Activated naive CD4-positive, alpha-beta T cell treated with anti-CD3 and anti-CD28 coated beads for 36 hours (primary cell): ENCODE measurements around the gene MREG. TPM values are rescaled to one million over a fixed set of nuclear protein-coding genes. Genes with fewer than 3 reads are reported as not detected.
"Not testable (repeated sequence)": the region's sequence is repeated elsewhere in the genome, so short reads cannot be mapped to it uniquely, and the experiment has no call there.

ENCODE experiments used
- CTCF ChIA-PET: fragments of 350-600 bp; sonication (Branson Sonifier 250); formaldehyde crosslinking; loops from one replicate; lab custom pipeline; 2021; ENCODE audit warnings: antibody characterized with exemption; lab: Charles Lee
- DNase-seq: peaks from one replicate; pipeline ENCODE4 v3.0.0-alpha.2; 2020
- H3K27ac Mint-ChIP-seq: one replicate; pipeline ENCODE4 v1.8.0; 2021; ENCODE audit warnings: mild to moderate bottlenecking, mixed read lengths
- H3K27me3 Mint-ChIP-seq: one replicate; pipeline ENCODE4 v1.8.0; 2021; ENCODE audit warnings: low read depth, mixed read lengths
- H3K36me3 Mint-ChIP-seq: one replicate; pipeline ENCODE4 v1.8.0; 2021; ENCODE audit warnings: low read depth, mixed read lengths
- H3K4me1 Mint-ChIP-seq: one replicate; pipeline ENCODE4 v1.8.0; 2021; ENCODE audit warnings: low read depth, mixed read lengths
- H3K4me3 Mint-ChIP-seq: one replicate; pipeline ENCODE4 v1.8.0; 2021; ENCODE audit warnings: mild to moderate bottlenecking, moderate library complexity, mixed read lengths
- H3K9me3 Mint-ChIP-seq: one replicate; pipeline ENCODE4 v1.8.0; 2021; ENCODE audit warnings: mixed read lengths
- intact Hi-C: fragments of 100-400 bp; cut with micrococcal nuclease; formaldehyde crosslinking; loops from one replicate; pipeline ENCODE4 v1.15.1; 2023
- total RNA-seq, 2 experiments: library from RNA; stranded (reverse); gene quantifications; one replicate each; pipeline ENCODE4 v1.2.3, GENCODE V29; 2021

MREG gene
- total RNA-seq, 2 experiments from 2014 or later = 3.1 to 3.9 TPM

GRCh38 chr2:215968499-215968898 is 44.9 kb downstream of the MREG start:
- Mint-ChIP-seq H3K27ac (no peak overlapping the region), H3K4me3 (no peak overlapping the region), H3K36me3 (peaks cover 15% of the 10 kb centered on the region), H3K9me3 (peaks cover 3% of the 10 kb centered on the region), H3K27me3 (no peaks in the 10 kb centered on the region), H3K4me1 (peaks cover 24% of the 10 kb centered on the region)
- DNase-seq = no peak
- intact Hi-C loops = no loop called here
- CTCF ChIA-PET = interaction anchor here (0.7 to 1.0 kb wide), 3 partner anchors 18 to 38 kb away, joined by 3 read pairs; no protein-coding TSS in a partner anchor

GRCh38 chr2:215967590-215968378 is 45.6 kb downstream of the MREG start:
- no peaks in the 10 kb centered on the region for H3K27me3 Mint-ChIP-seq
- H3K27ac Mint-ChIP-seq = no peak overlapping the region
- peaks cover 9% of the 10 kb centered on the region for H3K36me3 Mint-ChIP-seq
- CTCF ChIA-PET = interaction anchor here (0.7 to 1.0 kb wide), 2 partner anchors 18 to 37 kb away, joined by 3 read pairs; no protein-coding TSS in a partner anchor
- H3K4me3 Mint-ChIP-seq = no peak overlapping the region
- intact Hi-C loops = no loop called here
- peaks cover 24% of the 10 kb centered on the region for H3K4me1 Mint-ChIP-seq
- no peak for DNase-seq
- H3K9me3 Mint-ChIP-seq = peaks cover 3% of the 10 kb centered on the region

- no peak overlapping the region for H3K27ac Mint-ChIP-seq
- peaks cover 24% of the 10 kb centered on the region for H3K4me1 Mint-ChIP-seq
- intact Hi-C loops = no loop called here
- peaks cover 3% of the 10 kb centered on the region for H3K9me3 Mint-ChIP-seq
- peaks cover 9% of the 10 kb centered on the region for H3K36me3 Mint-ChIP-seq
- H3K4me3 Mint-ChIP-seq = no peak overlapping the region
- H3K27me3 Mint-ChIP-seq = no peaks in the 10 kb centered on the region
- CTCF ChIA-PET = interaction anchor here (0.7 kb wide), 1 partner anchor 173 kb away, joined by 3 read pairs; no protein-coding TSS in a partner anchor
- DNase-seq = no peak
Measured at GRCh38 chr2:215966951-215967350, 46.4 kb downstream of the MREG start.

- Mint-ChIP-seq H3K36me3 (peaks cover 9% of the 10 kb centered on the region), H3K9me3 (peaks cover 3% of the 10 kb centered on the region), H3K4me1 (peaks cover 24% of the 10 kb centered on the region), H3K27ac (no peak overlapping the region), H3K27me3 (no peaks in the 10 kb centered on the region), H3K4me3 (no peak overlapping the region)
- intact Hi-C loops = no loop called here
- CTCF ChIA-PET = interaction anchor here (1.7 to 1.8 kb wide), 2 partner anchors 15 to 16 kb away, joined by 4 to 5 read pairs; no protein-coding TSS in a partner anchor
- no peak for DNase-seq
Measured at GRCh38 chr2:215966274-215966673, 47.1 kb downstream of the MREG start.

GRCh38 chr2:215965532-215966165 is 47.7 kb downstream of the MREG start:
- no peak for DNase-seq
- CTCF ChIA-PET = interaction anchor here (0.6 to 1.8 kb wide), 3 partner anchors 14 to 58 kb away, joined by 3 to 5 read pairs (median 4); no protein-coding TSS in a partner anchor
- Mint-ChIP-seq H3K4me3 (no peak overlapping the region), H3K4me1 (peaks cover 19% of the 10 kb centered on the region), H3K27ac (no peak overlapping the region), H3K36me3 (peaks cover 5% of the 10 kb centered on the region), H3K9me3 (no peaks in the 10 kb centered on the region), H3K27me3 (no peaks in the 10 kb centered on the region)
- intact Hi-C loops = no loop called here

- CTCF ChIA-PET = interaction anchor here (1.5 kb wide), 1 partner anchor 12 kb away, joined by 3 read pairs; no protein-coding TSS in a partner anchor
- Mint-ChIP-seq H3K4me1 (peaks cover 3% of the 10 kb centered on the region), H3K27me3 (no peaks in the 10 kb centered on the region), H3K4me3 (no peak overlapping the region), H3K27ac (no peak overlapping the region), H3K36me3 (peaks cover 13% of the 10 kb centered on the region), H3K9me3 (no peaks in the 10 kb centered on the region)
- DNase-seq = no peak
- intact Hi-C loops = no loop called here
Measured at GRCh38 chr2:215961981-215962380, 51.4 kb downstream of the MREG start.

GRCh38 chr2:215958257-215958656 is 55.1 kb downstream of the MREG start:
- H3K9me3 Mint-ChIP-seq = no peaks in the 10 kb centered on the region
- H3K27ac Mint-ChIP-seq = no peak overlapping the region
- H3K4me1 Mint-ChIP-seq = no peaks in the 10 kb centered on the region
- no peaks in the 10 kb centered on the region for H3K27me3 Mint-ChIP-seq
- H3K4me3 Mint-ChIP-seq = no peak overlapping the region
- peaks cover 13% of the 10 kb centered on the region for H3K36me3 Mint-ChIP-seq
- CTCF ChIA-PET = no interaction called here
- DNase-seq = no peak
- intact Hi-C loops = no loop called here

- H3K4me1 Mint-ChIP-seq, H3K4me3 Mint-ChIP-seq, DNase-seq, H3K27ac Mint-ChIP-seq, H3K9me3 Mint-ChIP-seq, H3K27me3 Mint-ChIP-seq, intact Hi-C loops: not testable (repeated sequence)
- CTCF ChIA-PET = interaction anchor here (1.0 kb wide), 1 partner anchor 65 kb away, joined by 3 read pairs; no protein-coding TSS in a partner anchor
- H3K36me3 Mint-ChIP-seq = peaks cover 13% of the 10 kb centered on the region
Measured at GRCh38 chr2:215957354-215958122, 55.8 kb downstream of the MREG start.

GRCh38 chr2:215952860-215953637 is 60.3 kb downstream of the MREG start:
- Mint-ChIP-seq H3K36me3 (peaks cover 4% of the 10 kb centered on the region), H3K9me3 (no peaks in the 10 kb centered on the region), H3K4me1 (no peaks in the 10 kb centered on the region), H3K4me3 (no peak overlapping the region), H3K27me3 (no peaks in the 10 kb centered on the region), H3K27ac (no peak overlapping the region)
- intact Hi-C loops = no loop called here
- DNase-seq = no peak
- CTCF ChIA-PET = interaction anchor here (1.7 to 7.5 kb wide), 3 partner anchors 8 to 70 kb away, joined by 3 to 111 read pairs (median 4); no protein-coding TSS in a partner anchor

- no peaks in the 10 kb centered on the region for H3K36me3 Mint-ChIP-seq
- H3K27ac Mint-ChIP-seq = no peak overlapping the region
- H3K27me3 Mint-ChIP-seq = no peaks in the 10 kb centered on the region
- CTCF ChIA-PET = interaction anchor here (1.1 to 7.5 kb wide), 8 partner anchors 10 to 71 kb away, joined by 3 to 111 read pairs (median 4); partner anchors contain the start of gene MREG
- no peak overlapping the region for H3K4me3 Mint-ChIP-seq
- no peak for DNase-seq
- no peaks in the 10 kb centered on the region for H3K9me3 Mint-ChIP-seq
- intact Hi-C loops = no loop called here
- H3K4me1 Mint-ChIP-seq = no peaks in the 10 kb centered on the region
Measured at GRCh38 chr2:215951558-215951957, 61.8 kb downstream of the MREG start.

GRCh38 chr2:215949991-215950404 is 63.4 kb downstream of the MREG start:
- Mint-ChIP-seq H3K9me3 (no peaks in the 10 kb centered on the region), H3K36me3 (no peaks in the 10 kb centered on the region), H3K27me3 (no peaks in the 10 kb centered on the region), H3K4me3 (no peak overlapping the region), H3K27ac (no peak overlapping the region), H3K4me1 (no peaks in the 10 kb centered on the region)
- intact Hi-C loops = loop anchor here (1.0 kb wide), 4 partner anchors 63 to 716 kb away; partner anchors contain the start of gene MREG
- CTCF ChIA-PET = interaction anchor here (0.7 to 7.5 kb wide), 17 partner anchors 11 to 715 kb away, joined by 3 to 111 read pairs (median 3); partner anchors contain the start of gene MREG
- no peak for DNase-seq
